ENCODE results near the gene ADAMTS3. TPM values are rescaled to one million over a fixed set of nuclear protein-coding genes. Genes with fewer than 3 reads are reported as not detected.

The ADAMTS3 gene
- total RNA-seq, 1 experiment from 2014 or later: 4.4 TPM

DNA sequence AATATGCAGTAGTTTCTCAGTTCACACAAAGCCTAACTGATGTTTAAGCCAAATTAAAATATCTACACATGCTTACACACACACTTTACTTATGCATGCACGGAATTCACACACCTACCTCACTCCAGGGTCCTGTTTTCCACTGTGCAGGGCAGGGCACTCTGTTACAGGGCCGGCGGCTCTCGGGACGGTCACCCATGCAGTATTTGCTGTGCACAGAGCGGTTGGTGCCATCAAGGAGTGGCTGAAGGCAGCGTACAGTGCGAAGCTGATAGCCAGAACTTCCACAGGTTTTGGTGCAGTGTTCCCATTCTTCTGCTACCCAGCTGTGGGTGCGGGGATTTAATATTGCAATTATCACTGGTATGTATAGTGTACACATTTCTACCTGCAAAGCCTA lies 278.3 kb downstream of the ADAMTS3 start (continued):
- TF ChIP-seq MYBL2 (CRISPR knock-in tag; IDR thresholded peaks at IDR 0.05): no peak

DNA sequence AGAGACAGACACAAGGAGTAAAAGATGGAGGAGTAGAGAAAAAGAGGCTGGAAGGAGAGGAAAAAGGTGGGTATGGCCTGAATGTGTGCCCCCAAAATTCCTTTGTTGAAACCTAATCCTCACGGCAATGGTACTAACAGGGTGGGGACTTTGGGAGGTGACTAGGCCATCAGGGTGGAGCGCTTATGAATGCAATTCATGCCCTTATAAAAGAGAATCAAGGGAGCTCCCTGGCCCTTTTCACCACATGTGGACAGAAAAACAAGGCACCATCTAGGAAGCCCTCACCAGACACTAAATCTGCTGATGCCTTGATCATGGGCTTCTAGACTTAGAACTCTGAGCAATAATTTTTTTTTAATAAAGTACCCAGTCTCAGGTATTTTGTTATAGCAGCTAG lies 282.1 kb downstream of the ADAMTS3 start:
- TF ChIP-seq JUN (CRISPR knock-in tag; IDR thresholded peaks at IDR 0.05): no peak
- peaks cover 8% of the 10 kb centered on the region for H3K36me3 Mint-ChIP-seq
- no peak for ATAC-seq
- H3K4me1 Mint-ChIP-seq: peaks cover 7% of the 10 kb centered on the region; the same call in 1 of the 2 replicates
- no peak overlapping the region for H3K27ac Mint-ChIP-seq
- peaks cover 15% of the 10 kb centered on the region for H3K9me3 Mint-ChIP-seq
- ChIA-PET POLR2A (no interaction called here), CTCF (interaction anchor here (0.6 to 1.4 kb wide), 3 partner anchors 9 to 516 kb away, joined by 3 to 5 read pairs (median 5); no protein-coding TSS in a partner anchor)
- no peaks in the 10 kb centered on the region for H3K27me3 Mint-ChIP-seq (ENCODE audit: low read depth)
- DNase-seq (ENCODE audit: low spot score): no peak
- no peak overlapping the region for H3K4me3 Mint-ChIP-seq

DNA sequence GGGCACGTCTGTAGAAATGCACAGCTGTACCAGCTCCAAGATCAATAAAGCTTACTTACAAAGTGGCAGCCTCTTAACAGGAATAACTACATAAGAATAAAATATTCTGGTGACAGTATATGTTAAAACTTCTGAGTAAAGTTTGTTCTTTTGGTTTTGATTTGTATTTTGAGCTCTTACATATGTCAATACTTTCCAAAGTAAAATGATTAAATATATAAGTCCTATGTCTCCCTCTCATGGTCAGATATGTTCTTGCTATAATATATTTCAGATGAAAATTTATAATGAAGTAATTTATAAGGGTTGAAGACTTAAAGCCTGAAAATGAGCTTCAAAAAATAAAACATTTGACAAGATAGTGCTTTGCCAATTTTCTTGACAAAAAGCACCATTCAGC lies 282.8 kb downstream of the ADAMTS3 start:
- peaks cover 8% of the 10 kb centered on the region for H3K36me3 Mint-ChIP-seq
- TF ChIP-seq JUN (CRISPR knock-in tag; IDR thresholded peaks at IDR 0.05) (no peak), ZNF232 (CRISPR knock-in tag; IDR thresholded peaks at IDR 0.05) (no peak), RELA (CRISPR knock-in tag; IDR thresholded peaks at IDR 0.05; ENCODE audit: borderline replicate concordance) (no peak), ZBTB21 (CRISPR knock-in tag; IDR thresholded peaks at IDR 0.05; ENCODE audit: borderline replicate concordance) (no peak), SP1 (CRISPR knock-in tag; conservative IDR thresholded peaks at IDR 0.05) (no peak), ZNF138 (CRISPR knock-in tag; conservative IDR thresholded peaks at IDR 0.05) (no peak), NFYB (CRISPR knock-in tag; conservative IDR thresholded peaks at IDR 0.05; ENCODE audit: low read depth) (no peak), FOXP1 (CRISPR knock-in tag; IDR thresholded peaks at IDR 0.05; ENCODE audit: borderline replicate concordance) (no peak), EMX1 (CRISPR knock-in tag; IDR thresholded peaks at IDR 0.05) (no peak), ATF1 (CRISPR knock-in tag; IDR thresholded peaks at IDR 0.05) (no peak)
- TF ChIP-seq, protein P1, sequence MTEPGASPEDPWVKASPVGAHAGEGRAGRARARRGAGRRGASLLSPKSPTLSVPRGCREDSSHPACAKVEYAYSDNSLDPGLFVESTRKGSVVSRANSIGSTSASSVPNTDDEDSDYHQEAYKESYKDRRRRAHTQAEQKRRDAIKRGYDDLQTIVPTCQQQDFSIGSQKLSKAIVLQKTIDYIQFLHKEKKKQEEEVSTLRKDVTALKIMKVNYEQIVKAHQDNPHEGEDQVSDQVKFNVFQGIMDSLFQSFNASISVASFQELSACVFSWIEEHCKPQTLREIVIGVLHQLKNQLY (CRISPR knock-in tag; IDR thresholded peaks at IDR 0.05): no peak
- TF ChIP-seq, protein P2, sequence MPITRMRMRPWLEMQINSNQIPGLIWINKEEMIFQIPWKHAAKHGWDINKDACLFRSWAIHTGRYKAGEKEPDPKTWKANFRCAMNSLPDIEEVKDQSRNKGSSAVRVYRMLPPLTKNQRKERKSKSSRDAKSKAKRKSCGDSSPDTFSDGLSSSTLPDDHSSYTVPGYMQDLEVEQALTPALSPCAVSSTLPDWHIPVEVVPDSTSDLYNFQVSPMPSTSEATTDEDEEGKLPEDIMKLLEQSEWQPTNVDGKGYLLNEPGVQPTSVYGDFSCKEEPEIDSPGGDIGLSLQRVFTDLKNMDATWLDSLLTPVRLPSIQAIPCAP (CRISPR knock-in tag; IDR thresholded peaks at IDR 0.05): no peak
- TF ChIP-seq, protein P3, sequence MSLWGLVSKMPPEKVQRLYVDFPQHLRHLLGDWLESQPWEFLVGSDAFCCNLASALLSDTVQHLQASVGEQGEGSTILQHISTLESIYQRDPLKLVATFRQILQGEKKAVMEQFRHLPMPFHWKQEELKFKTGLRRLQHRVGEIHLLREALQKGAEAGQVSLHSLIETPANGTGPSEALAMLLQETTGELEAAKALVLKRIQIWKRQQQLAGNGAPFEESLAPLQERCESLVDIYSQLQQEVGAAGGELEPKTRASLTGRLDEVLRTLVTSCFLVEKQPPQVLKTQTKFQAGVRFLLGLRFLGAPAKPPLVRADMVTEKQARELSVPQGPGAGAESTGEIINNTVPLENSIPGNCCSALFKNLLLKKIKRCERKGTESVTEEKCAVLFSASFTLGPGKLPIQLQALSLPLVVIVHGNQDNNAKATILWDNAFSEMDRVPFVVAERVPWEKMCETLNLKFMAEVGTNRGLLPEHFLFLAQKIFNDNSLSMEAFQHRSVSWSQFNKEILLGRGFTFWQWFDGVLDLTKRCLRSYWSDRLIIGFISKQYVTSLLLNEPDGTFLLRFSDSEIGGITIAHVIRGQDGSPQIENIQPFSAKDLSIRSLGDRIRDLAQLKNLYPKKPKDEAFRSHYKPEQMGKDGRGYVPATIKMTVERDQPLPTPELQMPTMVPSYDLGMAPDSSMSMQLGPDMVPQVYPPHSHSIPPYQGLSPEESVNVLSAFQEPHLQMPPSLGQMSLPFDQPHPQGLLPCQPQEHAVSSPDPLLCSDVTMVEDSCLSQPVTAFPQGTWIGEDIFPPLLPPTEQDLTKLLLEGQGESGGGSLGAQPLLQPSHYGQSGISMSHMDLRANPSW (CRISPR knock-in tag; conservative IDR thresholded peaks at IDR 0.05; ENCODE audit: low read depth): no peak
- H3K9me3 Mint-ChIP-seq: peaks cover 14% of the 10 kb centered on the region
- no peaks in the 10 kb centered on the region for H3K27me3 Mint-ChIP-seq (ENCODE audit: low read depth)
- peaks cover 7% of the 10 kb centered on the region; the same call in 1 of the 2 replicates for H3K4me1 Mint-ChIP-seq
- CTCF ChIA-PET: interaction anchor here (0.6 to 1.6 kb wide), 7 partner anchors 10 to 1018 kb away, joined by 3 to 17 read pairs (median 4); no protein-coding TSS in a partner anchor
- H3K27ac Mint-ChIP-seq: no peak overlapping the region
- no peak for DNase-seq (ENCODE audit: low spot score)
- H3K4me3 Mint-ChIP-seq: no peak overlapping the region
- ATAC-seq: no peak
- POLR2A ChIA-PET: interaction anchor here (0.5 kb wide), 1 partner anchor 306 kb away, joined by 3 read pairs; no protein-coding TSS in a partner anchor

DNA sequence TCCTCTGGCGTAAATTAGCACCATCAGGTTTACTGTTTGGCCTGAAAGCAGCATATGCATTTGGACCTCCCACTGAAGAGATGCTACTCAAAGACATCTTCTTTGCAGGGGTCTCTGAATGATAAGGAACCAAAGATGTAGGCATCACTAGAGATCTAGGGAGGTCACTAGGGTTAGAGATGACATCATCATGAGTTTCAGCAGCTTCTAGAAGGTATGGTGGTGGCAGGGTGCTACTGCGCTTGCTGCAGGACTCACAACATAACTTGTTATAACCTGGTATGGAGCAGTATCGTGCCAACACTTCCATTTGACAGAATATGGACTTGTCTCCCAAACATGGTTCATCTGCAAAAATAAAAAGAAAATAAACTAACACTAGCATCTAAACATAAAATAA lies 285.7 kb downstream of the ADAMTS3 start:
- CTCF ChIA-PET: interaction anchor here (1.0 kb wide), 1 partner anchor 511 kb away, joined by 3 read pairs; no protein-coding TSS in a partner anchor
- TF ChIP-seq ZNF138 (CRISPR knock-in tag; conservative IDR thresholded peaks at IDR 0.05) (no peak), SMAD4 (CRISPR knock-in tag; IDR thresholded peaks at IDR 0.05) (no peak), ZNF219 (CRISPR knock-in tag; IDR thresholded peaks at IDR 0.05; ENCODE audit: borderline replicate concordance) (no peak), ZNF232 (CRISPR knock-in tag; IDR thresholded peaks at IDR 0.05) (no peak)

More for the DNA sequence above, 285.7 kb downstream of the ADAMTS3 start:
- Mint-ChIP-seq H3K36me3 (peaks cover 8% of the 10 kb centered on the region), H3K4me1 (peaks cover 12% of the 10 kb centered on the region), H3K9me3 (peaks cover 9% of the 10 kb centered on the region; the same call in 1 of the 2 replicates), H3K4me3 (no peak overlapping the region), H3K27me3 (ENCODE audit: low read depth) (no peaks in the 10 kb centered on the region), H3K27ac (no peak overlapping the region)
- ATAC-seq (peak; percentile 56; the same call in 1 of the 2 replicates), DNase-seq (ENCODE audit: low spot score) (no peak)
- POLR2A ChIA-PET: no interaction called here
